Psoas muscle (tissue), 8 donors: Measurements from ENCODE around the gene PRKCA. TPM values are rescaled to one million over a fixed set of nuclear protein-coding genes. Genes with fewer than 3 reads are reported as not detected.

Experiments used
- ATAC-seq, 4 donors: fragments of 200-7000 bp; cut with Tn5 transposase; one replicate each; pipeline ENCODE4 v1.9.1; 2020; ENCODE audit warnings: moderate library complexity in 3 of 4, mild to moderate bottlenecking in 2 of 4
- DNase-seq, 2 donors: peaks; one replicate each; pipeline ENCODE4 v3.0.0-alpha.2; 2020
- H3K27ac ChIP-seq: fragments of 200-600 bp; one replicate; pipeline ENCODE4 v1.8.0; 2022
- H3K27me3 ChIP-seq, 3 donors: fragments of 200-600 bp in 1 of 3; one replicate each; pipeline versions ENCODE4 v1.6.1 to v1.8.0; 2013 to 2022; ENCODE audit warnings: low read length in 2 of 3, mild to moderate bottlenecking in 2 of 3, moderate library complexity in 1 of 3; ENCODE audit not compliant: insufficient read depth in 3 of 3
- H3K36me3 ChIP-seq, 2 donors: fragments of 200-600 bp in 1 of 2; one replicate each; pipeline versions ENCODE4 v1.6.1 to v1.8.0; 2013 to 2022; ENCODE audit warnings: low read depth in 1 of 2, mild to moderate bottlenecking in 1 of 2, moderate library complexity in 1 of 2; ENCODE audit not compliant: insufficient read depth in 1 of 2
- H3K4me1 ChIP-seq: fragments of 200-600 bp; one replicate; pipeline ENCODE4 v1.8.0; 2022
- H3K4me3 ChIP-seq: fragments of 200-600 bp; one replicate; pipeline ENCODE4 v1.8.0; 2022; ENCODE audit warnings: mild to moderate bottlenecking
- H3K9me3 ChIP-seq: fragments of 200-600 bp; one replicate; pipeline ENCODE4 v1.8.0; 2022
- CTCF ChIP-seq: fragments of 200-600 bp; IDR thresholded peaks from one replicate; pipeline ENCODE4 v1.8.0; 2022; ENCODE audit warnings: antibody characterized with exemption
- WGBS, 3 donors: extraction: QIAGEN DNeasy Blood & Tissue Kit; methylation state at CpG; one replicate each; pipeline versions ENCODE4 v1.1.6 to v1.1.7; 2013; 5-methylcytosine and 5-hydroxymethylcytosine counted together
- intact Hi-C, 2 donors: fragments of 100-400 bp; cut with DNase I; formaldehyde crosslinking; loops; one replicate each; pipeline versions ENCODE4 v1.11.0 to v1.14.2; 2022
- polyA plus RNA-seq, 3 donors: library from polyadenylated mRNA; stranded (reverse); fragments of 200-250 nt; gene quantifications; one replicate each; pipeline ENCODE4 v1.2.3, GENCODE V29; 2013
- total RNA-seq, 4 donors: library from RNA; stranded (reverse); fragmentation: NEBNext Ultra II Directional in 2 of 4; extraction: Animal tissue kit (Norgen Biotek cat#: 25700) in 2 of 4; gene quantifications; one replicate each; pipeline versions ENCODE4 v1.2.1 to v1.2.4, GENCODE V29; 2021 to 2023
- donor health status: healthy with polysubstance abuse.
- donor health status: DM: no; HTN: no; CAD: no; lungs with moderate emphysema.
- donor health status: Bipolar disorder and iron deficiency.
- donor health status: healthy.
- donor health status: DM: yes; HTN: yes; CAD: no.
- donor health status: DM: no; HTN: no; CAD: no.
- donor health status: DM: no; HTN: no; CAD: no.
- donor health status: DM: yes; HTN: yes; CAD: no.

The PRKCA gene
- total and polyA plus RNA-seq, 7 donors = 0.35 to 15.5 (median 8.2) TPM

- no peak for TF ChIP-seq CTCF
- no peak overlapping the region for H3K4me3 ChIP-seq
- DNase-seq = no peak
- intact Hi-C loops = no loop called here
- no peaks in the 10 kb centered on the region for H3K4me1 ChIP-seq
- H3K36me3 ChIP-seq = no peaks in the 10 kb centered on the region
- H3K27ac ChIP-seq = no peak overlapping the region
- 84 to 91% (median 88%) methylated on average over 6 of the region's 6 CpGs for WGBS, 3 donors
- no peaks in the 10 kb centered on the region for H3K9me3 ChIP-seq
- H3K27me3 ChIP-seq = peaks cover 0 to 6% (median 2%) of the 10 kb centered on the region in 3 donors
- no peak for ATAC-seq
Measured at GRCh38 chr17:66814026-66814425, 511.6 kb downstream of the PRKCA start.

- intact Hi-C loops = no loop called here
- H3K4me3 ChIP-seq = no peak overlapping the region
- ATAC-seq (no peak), DNase-seq (no peak)
- WGBS, 3 donors = 41 to 49% (median 44%) methylated on average over 4 to 5 of the region's 5 CpGs
- H3K36me3 ChIP-seq = no peaks in the 10 kb centered on the region
- TF ChIP-seq CTCF = no peak
- no peaks in the 10 kb centered on the region for H3K9me3 ChIP-seq
- peaks cover 0 to 6% (median 2%) of the 10 kb centered on the region in 3 donors for H3K27me3 ChIP-seq
- no peak overlapping the region for H3K27ac ChIP-seq
- H3K4me1 ChIP-seq = no peaks in the 10 kb centered on the region
Measured at GRCh38 chr17:66814570-66814969, 512.2 kb downstream of the PRKCA start.

GRCh38 chr17:66817750-66818149 is 515.3 kb downstream of the PRKCA start:
- intact Hi-C loops = no loop called here
- Histone ChIP-seq H3K4me1 (no peaks in the 10 kb centered on the region), H3K27me3 (peaks cover 0 to 6% (median 2%) of the 10 kb centered on the region in 3 donors), H3K27ac (no peak overlapping the region), H3K9me3 (no peaks in the 10 kb centered on the region), H3K36me3 (no peaks in the 10 kb centered on the region), H3K4me3 (no peak overlapping the region)
- 93 to 95% (median 93%) methylated on average over 1 of the region's 1 CpG for WGBS, 3 donors
- ATAC-seq = no peak
- DNase-seq = no peak
- no peak for TF ChIP-seq CTCF

- Histone ChIP-seq H3K9me3 (no peaks in the 10 kb centered on the region), H3K4me3 (no peak overlapping the region), H3K27me3 (peaks cover 0 to 8% (median 2%) of the 10 kb centered on the region in 3 donors), H3K36me3 (no peaks in the 10 kb centered on the region), H3K27ac (no peak overlapping the region), H3K4me1 (no peaks in the 10 kb centered on the region)
- ATAC-seq (no peak), DNase-seq (no peak)
- no peak for TF ChIP-seq CTCF
- intact Hi-C loops = no loop called here
- 72 to 75% (median 73%) methylated on average over 6 of the region's 6 CpGs for WGBS, 3 donors
Measured at GRCh38 chr17:66819466-66819865, 517.1 kb downstream of the PRKCA start.

GRCh38 chr17:66822009-66822408 is 519.6 kb downstream of the PRKCA start:
- Histone ChIP-seq H3K36me3 (no peaks in the 10 kb centered on the region), H3K4me3 (no peak overlapping the region), H3K9me3 (no peaks in the 10 kb centered on the region), H3K4me1 (no peaks in the 10 kb centered on the region), H3K27me3 (peaks cover 0 to 10% (median 3%) of the 10 kb centered on the region in 3 donors), H3K27ac (no peak overlapping the region)
- ATAC-seq = no peak
- no peak for DNase-seq
- no peak for TF ChIP-seq CTCF
- 73 to 78% (median 77%) methylated on average over 8 of the region's 8 CpGs for WGBS, 3 donors
- intact Hi-C loops = loop anchor here in 1 of 2 donors (10.0 kb wide), 1 partner anchor 87 kb away; no protein-coding TSS in a partner anchor
